GM18505 (cell line): ENCODE results near the gene SLC38A7.

Experiments
- ATAC-seq: cut with Tn5 transposase; IDR thresholded peaks from one replicate; pipeline ENCODE4 v1.9.1; 2021; ENCODE audit not compliant: unreplicated experiment
- POLR2A ChIP-seq: IDR thresholded peaks from 4 replicates; pipeline ENCODE4 v1.6.1; 2011; ENCODE audit warnings: borderline replicate concordance; ENCODE audit not compliant: insufficient read depth, insufficient read length; ENCODE audit errors: extremely low read depth

SLC38A7 gene, protein sequence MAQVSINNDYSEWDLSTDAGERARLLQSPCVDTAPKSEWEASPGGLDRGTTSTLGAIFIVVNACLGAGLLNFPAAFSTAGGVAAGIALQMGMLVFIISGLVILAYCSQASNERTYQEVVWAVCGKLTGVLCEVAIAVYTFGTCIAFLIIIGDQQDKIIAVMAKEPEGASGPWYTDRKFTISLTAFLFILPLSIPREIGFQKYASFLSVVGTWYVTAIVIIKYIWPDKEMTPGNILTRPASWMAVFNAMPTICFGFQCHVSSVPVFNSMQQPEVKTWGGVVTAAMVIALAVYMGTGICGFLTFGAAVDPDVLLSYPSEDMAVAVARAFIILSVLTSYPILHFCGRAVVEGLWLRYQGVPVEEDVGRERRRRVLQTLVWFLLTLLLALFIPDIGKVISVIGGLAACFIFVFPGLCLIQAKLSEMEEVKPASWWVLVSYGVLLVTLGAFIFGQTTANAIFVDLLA

DNA sequence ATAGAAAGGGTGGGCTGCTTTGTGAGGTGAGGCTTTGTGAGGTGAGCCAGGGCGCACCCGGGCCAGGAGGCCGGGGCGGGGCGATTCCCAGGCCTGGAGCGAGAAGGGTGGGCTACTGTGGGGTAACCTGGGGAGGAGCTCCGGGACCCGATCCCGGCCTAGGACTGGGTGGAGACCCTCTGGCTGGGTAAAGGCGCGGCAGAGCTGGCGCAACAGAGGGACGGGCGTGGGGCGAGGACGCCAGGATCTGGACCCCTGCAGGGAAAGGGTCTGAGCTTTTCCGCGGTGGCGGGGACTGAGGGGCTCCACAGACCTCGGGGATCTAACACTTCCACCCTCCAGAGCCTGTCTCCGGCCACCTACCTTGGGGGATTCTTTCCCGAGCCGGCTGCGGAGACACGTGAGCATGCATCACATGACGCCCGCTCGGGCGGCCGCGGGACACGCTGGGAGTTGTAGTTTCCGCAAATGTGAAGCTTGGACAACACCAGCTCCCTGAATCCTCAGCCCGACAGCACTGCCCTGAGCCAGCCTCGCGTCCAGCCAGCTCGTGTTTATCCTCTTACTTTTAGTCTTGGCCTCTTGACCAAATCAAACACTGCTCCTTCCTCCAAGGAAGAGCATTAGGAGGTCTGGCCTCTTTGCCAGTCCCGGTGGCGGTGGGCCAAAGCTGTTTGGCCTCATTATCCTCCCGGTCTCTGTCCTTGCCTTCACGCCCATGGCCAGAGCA is at the start of gene SLC38A7:
Gene SLC38A7, minus strand, starts transcription at position 417 of the 730 bp plus-strand sequence. CDS start 4,644 bp downstream, outside the sequence.
- ATAC-seq = peak; percentile 99
- TF ChIP-seq POLR2A = no peak

DNA sequence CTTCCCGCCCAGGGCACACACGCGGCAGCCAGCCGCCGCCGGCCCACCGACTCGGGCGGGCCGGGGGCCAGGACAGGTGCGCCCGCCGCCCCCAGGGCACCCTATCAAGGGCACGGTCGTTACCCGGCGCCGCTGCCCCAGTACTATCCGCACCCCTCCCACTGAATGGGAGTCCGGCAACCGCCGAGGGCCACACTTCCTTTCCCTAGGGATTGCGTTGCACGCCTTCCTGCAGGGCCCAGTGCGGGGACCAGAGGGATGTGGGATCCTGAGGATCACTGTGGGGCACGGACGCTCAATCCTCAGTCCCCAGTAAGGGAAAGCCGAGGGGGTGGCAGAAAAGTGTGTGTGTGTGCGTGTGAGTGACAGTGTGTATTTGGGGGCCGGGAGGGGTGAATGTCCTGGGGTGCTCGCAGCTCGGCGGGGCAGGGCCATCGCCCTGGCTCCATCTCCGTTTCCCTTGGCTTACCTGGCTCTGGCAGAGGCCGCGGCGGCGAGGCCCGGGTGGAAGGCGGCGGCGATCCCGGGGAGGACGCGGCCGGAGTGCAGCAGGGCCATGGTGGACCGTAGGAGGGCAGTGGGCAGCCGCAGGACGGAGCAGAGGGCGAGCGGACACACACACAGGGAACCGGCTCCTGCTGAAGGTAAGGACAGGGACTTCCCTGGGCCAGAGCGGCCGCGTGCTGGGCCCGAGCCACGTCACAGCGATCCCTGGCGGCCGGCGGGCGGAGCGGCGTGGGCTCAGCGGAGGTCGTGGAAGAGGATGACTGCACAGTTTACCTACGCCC is 49.3 kb upstream of the SLC38A7 start, which contains the start of gene GOT2:
Gene GOT2, minus strand, starts transcription at position 646 of the 788 bp plus-strand sequence. Its CDS starts 88 bp downstream, at position 558.
- TF ChIP-seq POLR2A = peak; percentile 70
- ATAC-seq = peak; percentile 91

DNA sequence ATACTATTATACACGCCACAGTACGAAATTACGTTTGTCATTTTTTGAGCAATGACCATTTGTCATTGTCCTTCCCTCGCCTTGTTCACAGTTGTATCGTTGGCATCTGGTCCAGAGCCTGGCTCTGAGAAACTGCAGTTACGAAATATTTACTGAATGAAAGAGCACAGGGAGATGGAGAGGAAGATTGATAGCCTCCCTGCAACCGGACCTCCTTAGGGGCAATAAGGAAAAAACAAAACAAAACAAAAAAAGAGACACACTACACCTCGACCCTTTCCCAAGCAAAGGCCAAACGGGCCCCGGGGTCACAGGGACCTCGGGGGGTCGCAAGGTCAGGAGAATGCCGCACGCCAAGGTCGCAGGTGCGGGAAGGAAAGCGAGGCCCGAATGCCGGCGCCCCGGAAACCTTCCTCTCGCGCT is 48.7 kb upstream of the SLC38A7 start:
- ATAC-seq = no peak
- TF ChIP-seq POLR2A = no peak

DNA sequence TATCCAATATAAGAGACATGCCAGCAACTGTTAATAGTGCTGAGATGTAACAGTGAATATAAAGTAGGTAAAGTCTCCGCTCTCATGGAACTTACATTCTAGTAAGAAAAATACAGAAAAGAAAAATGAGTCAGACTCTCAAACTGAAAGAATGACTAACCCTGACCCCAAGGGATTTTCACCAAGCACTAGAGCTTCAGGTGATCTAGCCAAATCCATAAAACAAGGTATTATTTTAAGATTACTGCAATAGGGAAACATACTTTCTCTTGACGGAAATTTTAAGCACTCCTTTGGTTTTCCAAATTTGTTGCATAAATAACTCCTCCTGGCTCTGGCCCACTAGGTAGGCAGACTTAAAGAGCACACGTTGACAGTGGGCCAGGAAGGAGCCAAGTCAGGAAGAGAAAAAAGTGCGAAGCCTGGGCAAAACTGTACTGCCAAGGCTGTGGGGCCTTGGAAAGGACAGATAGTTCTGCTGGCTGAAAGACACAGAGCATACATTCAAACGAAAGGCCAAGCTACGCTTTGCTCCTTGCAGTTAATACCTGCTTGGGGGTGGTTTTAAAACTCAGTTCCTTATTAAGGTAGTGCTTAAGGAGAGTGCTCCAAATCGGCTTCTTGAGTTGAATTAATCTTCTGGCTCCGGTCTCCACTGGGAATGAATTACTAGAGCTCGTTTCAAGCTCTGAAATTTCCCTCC is 48.1 kb upstream of the SLC38A7 start:
- ATAC-seq = peak; percentile 39
- no peak for TF ChIP-seq POLR2A

DNA sequence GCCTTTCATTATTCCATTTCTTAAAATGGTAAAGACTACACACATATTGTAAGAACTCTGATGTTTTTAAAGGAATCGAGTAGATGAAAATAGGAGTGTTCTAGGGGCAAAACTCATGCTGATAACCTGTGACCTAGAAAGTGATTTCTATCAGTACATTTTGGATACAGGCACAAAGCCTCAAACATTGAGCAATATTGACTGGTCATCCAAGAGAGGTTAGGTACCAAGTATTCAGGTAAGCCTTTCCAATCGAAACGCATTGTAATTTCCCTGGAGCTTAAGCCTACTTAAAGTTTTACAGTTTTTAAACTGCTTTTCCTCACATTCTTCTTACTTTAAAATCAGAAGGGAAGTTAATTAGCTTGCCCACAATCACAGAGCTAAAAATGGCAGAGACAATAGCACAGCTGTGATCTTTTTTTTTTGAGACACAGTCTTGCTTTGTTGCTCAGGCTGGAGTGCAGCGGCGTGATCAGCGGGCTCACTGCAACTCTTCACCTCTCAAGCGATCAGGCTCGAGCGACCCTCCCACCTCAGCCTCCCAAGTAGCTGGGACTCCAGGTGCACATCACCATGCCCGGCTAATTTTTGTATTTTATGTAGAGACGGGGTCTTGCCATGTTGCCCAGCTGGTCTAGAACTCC is 46.3 kb upstream of the SLC38A7 start:
- no peak for ATAC-seq
- no peak for TF ChIP-seq POLR2A

DNA sequence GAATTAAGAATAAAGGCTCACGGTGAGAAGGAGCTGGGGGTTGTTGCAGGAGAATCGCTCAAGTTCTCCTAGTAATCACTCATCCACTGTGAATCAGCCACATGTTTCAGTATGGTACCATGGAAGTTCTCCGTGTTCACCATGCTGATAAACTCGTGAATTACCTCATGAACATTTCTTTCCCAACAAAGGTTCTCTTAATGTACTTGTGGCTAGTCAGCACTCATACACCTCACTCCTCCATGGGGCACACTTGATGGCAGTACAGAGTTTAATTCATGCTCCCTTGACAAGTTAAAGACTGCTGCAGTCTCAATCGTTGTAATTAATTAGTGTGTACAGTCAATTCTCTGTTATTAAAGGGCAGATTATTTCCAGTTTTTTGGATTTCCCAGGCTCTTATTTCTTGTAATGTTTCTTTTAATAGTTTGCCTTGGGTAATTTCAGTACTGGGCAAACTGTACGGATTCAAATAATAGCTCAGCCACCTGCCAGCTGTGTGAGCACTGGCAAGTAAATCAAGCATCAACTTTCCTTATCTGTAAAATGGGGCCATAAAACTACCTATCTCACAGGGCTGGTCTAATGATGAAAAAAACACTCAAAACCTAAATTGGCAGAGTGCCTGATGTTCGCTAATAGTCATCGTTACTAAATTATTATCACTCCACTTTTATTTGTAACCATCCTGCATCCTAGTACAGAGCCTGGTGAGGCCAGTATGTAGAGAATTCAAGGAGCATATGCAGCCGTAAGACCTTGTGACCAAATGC is 43.4 kb upstream of the SLC38A7 start:
- no peak for TF ChIP-seq POLR2A
- no peak for ATAC-seq

DNA sequence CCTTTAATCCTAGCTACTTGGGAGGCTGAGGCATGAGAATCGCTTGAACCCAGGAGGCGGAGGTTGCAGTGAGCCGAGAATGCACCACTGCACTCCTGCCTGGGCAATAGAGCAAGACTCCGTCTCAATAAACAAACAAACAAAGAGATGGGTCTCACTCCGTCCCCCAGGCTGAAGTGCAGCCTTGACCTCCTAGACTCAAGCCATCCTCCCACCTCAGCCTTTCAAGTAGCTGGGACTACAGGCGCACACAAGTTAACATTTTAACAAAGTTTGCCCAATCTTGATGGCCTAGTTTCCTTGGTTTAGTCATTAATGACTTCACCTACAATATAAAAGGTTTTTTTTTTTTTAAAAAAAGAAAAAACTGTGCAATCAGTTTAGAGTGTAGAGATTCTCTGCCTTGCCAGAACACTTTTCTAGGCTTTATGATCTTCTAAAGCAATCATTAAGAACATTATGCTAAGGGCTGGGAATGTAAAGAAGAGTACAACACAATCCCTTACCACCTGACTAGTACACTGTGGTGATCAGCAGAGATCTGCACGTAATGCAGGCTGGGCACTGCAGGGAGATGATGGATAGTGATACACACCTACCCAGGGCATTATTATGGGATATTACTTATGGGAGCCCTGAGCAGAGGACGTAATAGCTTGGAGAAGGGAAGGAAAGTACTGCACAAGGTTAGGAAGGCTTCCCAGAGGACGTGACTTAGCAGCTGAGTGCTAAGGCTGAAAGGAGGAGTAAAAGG is 42.6 kb upstream of the SLC38A7 start:
- no peak for TF ChIP-seq POLR2A
- ATAC-seq = no peak

DNA sequence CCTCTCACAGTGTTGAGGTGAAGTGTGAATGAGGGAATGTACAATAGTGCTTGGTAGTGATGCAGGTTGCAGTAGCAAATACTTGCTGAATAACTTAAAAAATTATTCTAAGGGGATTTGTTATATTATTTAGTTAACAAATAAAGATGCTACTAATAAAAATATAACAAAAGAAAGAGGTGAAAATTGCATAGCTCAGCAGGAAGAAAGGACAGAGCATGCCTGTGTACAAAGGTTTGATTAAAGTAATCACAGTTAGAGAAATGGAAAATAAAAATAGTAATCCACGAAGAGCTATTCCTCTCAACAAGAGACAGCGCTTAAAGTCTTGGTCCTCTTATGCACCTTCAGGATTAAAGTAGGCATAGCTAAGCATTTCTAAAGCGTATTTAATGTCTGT is 38.5 kb upstream of the SLC38A7 start:
- TF ChIP-seq POLR2A = no peak
- no peak for ATAC-seq

DNA sequence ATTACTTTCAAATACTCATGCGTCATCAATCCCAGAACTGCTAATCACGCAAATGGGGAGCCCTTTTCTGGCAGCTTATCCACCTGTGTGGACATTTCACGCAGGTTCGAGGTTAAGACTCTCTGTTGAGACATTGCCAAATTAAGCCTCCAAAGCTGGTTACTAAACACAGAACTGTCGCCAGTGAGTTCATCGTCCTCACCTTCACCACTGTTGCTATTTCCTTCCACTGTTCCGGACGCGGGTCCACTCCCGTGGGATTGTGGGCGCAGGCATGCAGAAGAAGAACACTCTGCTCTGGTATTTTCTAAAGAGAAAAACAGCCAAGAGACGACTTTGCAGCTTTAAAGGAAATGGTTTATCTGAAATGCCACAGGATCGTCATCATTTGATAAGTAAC is 33.4 kb upstream of the SLC38A7 start:
- no peak for ATAC-seq

DNA sequence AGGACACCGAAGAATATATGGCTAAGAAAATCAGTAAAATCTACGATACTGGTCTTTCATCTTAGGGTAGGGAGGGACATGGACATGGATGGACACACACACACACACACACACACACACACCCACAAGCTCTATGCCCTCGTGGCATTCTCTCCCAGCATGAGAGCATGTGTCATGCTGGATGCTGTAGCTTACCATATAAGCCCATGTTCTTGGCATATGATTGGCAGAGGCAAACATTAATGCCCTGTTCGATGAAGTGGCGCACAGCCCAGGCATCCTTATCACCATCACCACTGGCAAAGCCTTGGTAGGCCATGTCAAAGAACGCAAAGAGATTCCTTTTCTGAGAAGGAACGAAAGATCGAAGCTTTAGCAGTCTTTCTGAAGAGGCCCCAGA is 31.9 kb upstream of the SLC38A7 start:
- TF ChIP-seq POLR2A = no peak
- ATAC-seq = no peak

More for the DNA sequence above, 33.4 kb upstream of the SLC38A7 start:
- no peak for TF ChIP-seq POLR2A

DNA sequence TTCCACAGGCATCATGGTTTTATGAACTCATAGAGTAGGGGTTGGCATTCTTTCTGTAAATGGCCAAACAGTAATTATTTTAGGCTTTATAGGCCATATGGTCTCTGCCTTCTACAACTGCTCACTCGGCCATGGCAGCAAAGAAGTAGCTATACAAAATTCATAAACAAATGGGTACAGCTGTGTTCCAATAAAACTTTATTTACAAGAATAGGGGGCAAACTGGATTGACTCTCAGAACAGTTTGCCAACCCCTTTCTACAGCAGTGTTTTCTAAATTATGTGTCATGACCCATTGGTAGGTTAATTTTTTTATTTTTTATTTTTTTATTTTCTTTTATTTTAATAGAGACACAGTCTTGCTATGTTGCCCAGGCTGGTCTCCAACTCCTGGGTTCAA is 29.2 kb upstream of the SLC38A7 start:
- TF ChIP-seq POLR2A = no peak
- ATAC-seq = no peak

DNA sequence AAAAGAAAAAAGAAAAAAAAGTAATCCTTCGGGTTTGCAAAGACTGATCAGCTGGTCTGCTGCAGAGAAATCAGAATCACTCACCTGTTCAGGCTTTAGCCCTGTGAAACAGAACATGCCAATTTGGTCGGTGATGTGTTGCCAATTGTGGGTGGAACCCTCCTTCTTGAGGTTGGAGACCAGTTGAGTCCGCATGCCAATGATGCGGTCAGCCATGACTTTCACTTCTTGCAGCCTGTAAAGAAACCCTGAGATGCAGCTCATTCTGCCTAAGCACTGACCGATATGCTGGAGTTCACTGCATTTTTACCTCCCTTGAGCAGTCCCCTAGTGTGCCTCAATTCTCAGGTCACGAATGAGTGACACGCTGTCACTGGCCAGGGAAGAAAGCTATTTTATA is 24.8 kb upstream of the SLC38A7 start:
- ATAC-seq = peak; percentile 91
- TF ChIP-seq POLR2A = no peak
